Keratinocyte (primary cell): ENCODE measurements around the gene KLLN.

Experiments
- CTCF ChIP-seq, 3 experiments: IDR thresholded peaks in 1 of 3; conservative IDR thresholded peaks in 1 of 3; optimal IDR thresholded peaks in 1 of 3; 2 replicates in 2 of 3; 3 replicates in 1 of 3; pipeline versions ENCODE3 to v1.5.1; 2011; ENCODE audit warnings: low read length in 3 of 3, mild to moderate bottlenecking in 3 of 3, moderate library complexity in 2 of 3, control low read depth in 1 of 3, inconsistent platforms in 1 of 3; ENCODE audit not compliant: insufficient read depth in 2 of 3; ENCODE audit errors: extremely low read depth in 1 of 3
- EZH2 ChIP-seq: IDR thresholded peaks from one replicate; pipeline ENCODE4 v1.6.1; 2012; ENCODE audit warnings: inconsistent platforms, mild to moderate bottlenecking, low read length, moderate library complexity

GRCh38 chr10:87873656-87874055 is 10.3 kb upstream of the KLLN start:
- TF ChIP-seq CTCF (optimal IDR thresholded peaks at IDR 0.05 in 1 of 3, IDR thresholded peaks at IDR 0.05 in 1 of 3, conservative IDR thresholded peaks at IDR 0.05 in 1 of 3; ENCODE audit: extremely low read depth in 1 of 3, insufficient read depth in 2 of 3, low read length in 3 of 3) (no peak), EZH2 (no peak)
